ENCODE results near the gene GNAI3.

GNAI3 gene

GRCh38 chr1:109543988-109544735 is 4.3 kb upstream of the GNAI3 start:
- H3K27me3 ChIP-seq (ENCODE audit: control insufficient read depth in 5 of 5, insufficient read depth in 4 of 5, low read length in 5 of 5): peaks cover 0 to 5% (median 0%) of the 10 kb centered on the region in 5 donors
- H3K36me3 ChIP-seq (ENCODE audit: control insufficient read depth in 5 of 5, insufficient read depth in 5 of 5, low read length in 5 of 5): no peaks in the 10 kb centered on the region
- H3K4me3 ChIP-seq (ENCODE audit: low read depth in 1 of 5, low read length in 5 of 5): no peak overlapping the region
- peaks cover 2 to 24% (median 18%) of the 10 kb centered on the region in 5 donors for H3K4me1 ChIP-seq (ENCODE audit: control insufficient read depth in 5 of 5, insufficient read depth in 5 of 5, low read length in 5 of 5)
- H3K27ac ChIP-seq (ENCODE audit: low read depth, low read length): no peak overlapping the region
- H3K9me3 ChIP-seq (ENCODE audit: control insufficient read depth in 5 of 5, low read length in 5 of 5): no peaks in the 10 kb centered on the region
- H3K9ac ChIP-seq (ENCODE audit: low read length in 5 of 5): peak overlapping the region in 1 of 5 donors; percentile 8

GRCh38 chr1:109546311-109547109 is 1.9 kb upstream of the GNAI3 start:
- Histone ChIP-seq H3K27me3 (ENCODE audit: control insufficient read depth in 5 of 5, insufficient read depth in 4 of 5, low read length in 5 of 5) (peaks cover 0 to 3% (median 0%) of the 10 kb centered on the region in 5 donors), H3K36me3 (ENCODE audit: control insufficient read depth in 5 of 5, insufficient read depth in 5 of 5, low read length in 5 of 5) (no peaks in the 10 kb centered on the region), H3K4me1 (ENCODE audit: control insufficient read depth in 5 of 5, insufficient read depth in 5 of 5, low read length in 5 of 5) (peaks cover 2 to 35% (median 33%) of the 10 kb centered on the region in 5 donors), H3K9me3 (ENCODE audit: control insufficient read depth in 5 of 5, low read length in 5 of 5) (no peaks in the 10 kb centered on the region), H3K9ac (ENCODE audit: low read length in 5 of 5) (peak overlapping the region; percentile 51 to 99 (median 97)), H3K27ac (ENCODE audit: low read depth, low read length) (peak overlapping the region; percentile 81), H3K4me3 (ENCODE audit: low read depth in 1 of 5, low read length in 5 of 5) (peak overlapping the region; percentile 45 to 98 (median 97))

GRCh38 chr1:109547463-109548320 is 723 bp upstream of the GNAI3 start:
- H3K27me3 ChIP-seq (ENCODE audit: control insufficient read depth in 5 of 5, insufficient read depth in 4 of 5, low read length in 5 of 5): peaks cover 0 to 3% (median 0%) of the 10 kb centered on the region in 5 donors
- no peaks in the 10 kb centered on the region for H3K36me3 ChIP-seq (ENCODE audit: control insufficient read depth in 5 of 5, insufficient read depth in 5 of 5, low read length in 5 of 5)
- peak overlapping the region; percentile 94 to 98 (median 97) for H3K4me3 ChIP-seq (ENCODE audit: low read depth in 1 of 5, low read length in 5 of 5)
- H3K9ac ChIP-seq (ENCODE audit: low read length in 5 of 5): peak overlapping the region; percentile 49 to 99 (median 97)
- peak overlapping the region; percentile 98 for H3K27ac ChIP-seq (ENCODE audit: low read depth, low read length)
- peaks cover 2 to 37% (median 35%) of the 10 kb centered on the region in 5 donors for H3K4me1 ChIP-seq (ENCODE audit: control insufficient read depth in 5 of 5, insufficient read depth in 5 of 5, low read length in 5 of 5)
- H3K9me3 ChIP-seq (ENCODE audit: control insufficient read depth in 5 of 5, low read length in 5 of 5): no peaks in the 10 kb centered on the region

- Histone ChIP-seq H3K27me3 (ENCODE audit: control insufficient read depth in 5 of 5, insufficient read depth in 4 of 5, low read length in 5 of 5) (no peaks in the 10 kb centered on the region), H3K4me3 (ENCODE audit: low read depth in 1 of 5, low read length in 5 of 5) (no peak overlapping the region), H3K9me3 (ENCODE audit: control insufficient read depth in 5 of 5, low read length in 5 of 5) (no peaks in the 10 kb centered on the region), H3K4me1 (ENCODE audit: control insufficient read depth in 5 of 5, insufficient read depth in 5 of 5, low read length in 5 of 5) (peaks cover 0 to 44% (median 17%) of the 10 kb centered on the region in 5 donors), H3K27ac (ENCODE audit: low read depth, low read length) (no peak overlapping the region), H3K9ac (ENCODE audit: low read length in 5 of 5) (no peak overlapping the region), H3K36me3 (ENCODE audit: control insufficient read depth in 5 of 5, insufficient read depth in 5 of 5, low read length in 5 of 5) (no peaks in the 10 kb centered on the region)
These were observed 8.1 kb downstream of the GNAI3 start for GRCh38 chr1:109556563-109556962.

GRCh38 chr1:109557520-109557919 is 9.1 kb downstream of the GNAI3 start:
- Histone ChIP-seq H3K27me3 (ENCODE audit: control insufficient read depth in 5 of 5, insufficient read depth in 4 of 5, low read length in 5 of 5) (no peaks in the 10 kb centered on the region), H3K9ac (ENCODE audit: low read length in 5 of 5) (no peak overlapping the region), H3K36me3 (ENCODE audit: control insufficient read depth in 5 of 5, insufficient read depth in 5 of 5, low read length in 5 of 5) (no peaks in the 10 kb centered on the region), H3K27ac (ENCODE audit: low read depth, low read length) (no peak overlapping the region), H3K4me3 (ENCODE audit: low read depth in 1 of 5, low read length in 5 of 5) (no peak overlapping the region), H3K4me1 (ENCODE audit: control insufficient read depth in 5 of 5, insufficient read depth in 5 of 5, low read length in 5 of 5) (peaks cover 0 to 48% (median 22%) of the 10 kb centered on the region in 5 donors), H3K9me3 (ENCODE audit: control insufficient read depth in 5 of 5, low read length in 5 of 5) (no peaks in the 10 kb centered on the region)

GRCh38 chr1:109559995-109560394 is 11.6 kb downstream of the GNAI3 start:
- Histone ChIP-seq H3K9me3 (ENCODE audit: control insufficient read depth in 5 of 5, low read length in 5 of 5) (no peaks in the 10 kb centered on the region), H3K27ac (ENCODE audit: low read depth, low read length) (no peak overlapping the region), H3K27me3 (ENCODE audit: control insufficient read depth in 5 of 5, insufficient read depth in 4 of 5, low read length in 5 of 5) (no peaks in the 10 kb centered on the region), H3K4me1 (ENCODE audit: control insufficient read depth in 5 of 5, insufficient read depth in 5 of 5, low read length in 5 of 5) (peaks cover 0 to 53% (median 26%) of the 10 kb centered on the region in 5 donors), H3K4me3 (ENCODE audit: low read depth in 1 of 5, low read length in 5 of 5) (no peak overlapping the region), H3K9ac (ENCODE audit: low read length in 5 of 5) (no peak overlapping the region), H3K36me3 (ENCODE audit: control insufficient read depth in 5 of 5, insufficient read depth in 5 of 5, low read length in 5 of 5) (no peaks in the 10 kb centered on the region)

GRCh38 chr1:109564194-109564878 is 15.9 kb downstream of the GNAI3 start:
- Histone ChIP-seq H3K9ac (ENCODE audit: low read length in 5 of 5) (no peak overlapping the region), H3K27me3 (ENCODE audit: control insufficient read depth in 5 of 5, insufficient read depth in 4 of 5, low read length in 5 of 5) (no peaks in the 10 kb centered on the region), H3K4me3 (ENCODE audit: low read depth in 1 of 5, low read length in 5 of 5) (no peak overlapping the region), H3K36me3 (ENCODE audit: control insufficient read depth in 5 of 5, insufficient read depth in 5 of 5, low read length in 5 of 5) (no peaks in the 10 kb centered on the region), H3K4me1 (ENCODE audit: control insufficient read depth in 5 of 5, insufficient read depth in 5 of 5, low read length in 5 of 5) (peaks cover 0 to 39% (median 32%) of the 10 kb centered on the region in 5 donors), H3K9me3 (ENCODE audit: control insufficient read depth in 5 of 5, low read length in 5 of 5) (no peaks in the 10 kb centered on the region), H3K27ac (ENCODE audit: low read depth, low read length) (no peak overlapping the region)

GRCh38 chr1:109565241-109565640 is 16.8 kb downstream of the GNAI3 start:
- Histone ChIP-seq H3K4me1 (ENCODE audit: control insufficient read depth in 5 of 5, insufficient read depth in 5 of 5, low read length in 5 of 5) (peaks cover 0 to 39% (median 33%) of the 10 kb centered on the region in 5 donors), H3K9me3 (ENCODE audit: control insufficient read depth in 5 of 5, low read length in 5 of 5) (no peaks in the 10 kb centered on the region), H3K9ac (ENCODE audit: low read length in 5 of 5) (no peak overlapping the region), H3K36me3 (ENCODE audit: control insufficient read depth in 5 of 5, insufficient read depth in 5 of 5, low read length in 5 of 5) (no peaks in the 10 kb centered on the region), H3K27ac (ENCODE audit: low read depth, low read length) (no peak overlapping the region), H3K27me3 (ENCODE audit: control insufficient read depth in 5 of 5, insufficient read depth in 4 of 5, low read length in 5 of 5) (no peaks in the 10 kb centered on the region), H3K4me3 (ENCODE audit: low read depth in 1 of 5, low read length in 5 of 5) (no peak overlapping the region)

GRCh38 chr1:109566982-109567381 is 18.6 kb downstream of the GNAI3 start:
- H3K36me3 ChIP-seq (ENCODE audit: control insufficient read depth in 5 of 5, insufficient read depth in 5 of 5, low read length in 5 of 5): no peaks in the 10 kb centered on the region
- no peak overlapping the region for H3K4me3 ChIP-seq (ENCODE audit: low read depth in 1 of 5, low read length in 5 of 5)
- H3K27me3 ChIP-seq (ENCODE audit: control insufficient read depth in 5 of 5, insufficient read depth in 4 of 5, low read length in 5 of 5): no peaks in the 10 kb centered on the region
- H3K9me3 ChIP-seq (ENCODE audit: control insufficient read depth in 5 of 5, low read length in 5 of 5): no peaks in the 10 kb centered on the region
- no peak overlapping the region for H3K9ac ChIP-seq (ENCODE audit: low read length in 5 of 5)
- H3K4me1 ChIP-seq (ENCODE audit: control insufficient read depth in 5 of 5, insufficient read depth in 5 of 5, low read length in 5 of 5): peaks cover 0 to 35% (median 32%) of the 10 kb centered on the region in 5 donors
- H3K27ac ChIP-seq (ENCODE audit: low read depth, low read length): no peak overlapping the region
